Measurements from ENCODE around the gene PDE4B.
A peak's percentile ranks its signal among the peaks of the same experiment; 100 is the strongest.
"Not testable (repeated sequence)": the region's sequence is repeated elsewhere in the genome, so short reads cannot be mapped to it uniquely, and the experiment has no call there.

PDE4B gene

GRCh38 chr1:65958561-65959350 is 166.1 kb downstream of the PDE4B start:
- peak in 2 of 4 experiments; percentile 3 to 10 for DNase-seq

DNA sequence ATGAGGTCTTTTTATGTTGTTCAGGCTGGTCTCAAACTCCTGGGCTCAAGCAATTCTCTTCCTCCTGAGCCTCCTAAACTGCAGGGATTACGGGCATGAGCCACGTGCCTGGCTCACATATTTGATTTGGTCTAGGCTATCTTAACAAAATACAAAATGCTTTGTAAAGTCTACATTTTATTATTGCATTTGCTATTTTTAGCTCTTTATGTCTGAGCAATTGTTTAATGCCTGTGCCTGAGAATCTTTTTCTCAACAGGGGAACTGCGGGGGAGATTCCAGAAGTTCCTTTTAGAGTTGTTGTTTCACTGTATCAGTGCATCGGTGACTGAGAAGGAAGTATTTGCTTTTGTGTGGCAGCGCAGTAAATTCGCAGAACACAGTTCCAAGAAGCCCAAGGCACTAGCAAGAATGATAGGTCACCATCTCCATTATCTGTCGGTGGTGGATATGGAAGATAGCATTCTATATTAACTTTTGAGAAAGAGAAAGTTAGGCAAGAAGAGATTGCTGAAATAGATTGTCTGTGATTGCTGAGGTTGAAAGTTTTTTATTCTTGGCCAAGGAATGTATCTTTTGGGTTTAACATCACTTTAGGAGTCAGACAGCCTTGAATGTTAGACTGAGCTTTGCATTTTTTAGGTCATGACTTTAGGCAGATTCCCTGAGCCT is 167.3 kb downstream of the PDE4B start:
- DNase-seq = no peak

DNA sequence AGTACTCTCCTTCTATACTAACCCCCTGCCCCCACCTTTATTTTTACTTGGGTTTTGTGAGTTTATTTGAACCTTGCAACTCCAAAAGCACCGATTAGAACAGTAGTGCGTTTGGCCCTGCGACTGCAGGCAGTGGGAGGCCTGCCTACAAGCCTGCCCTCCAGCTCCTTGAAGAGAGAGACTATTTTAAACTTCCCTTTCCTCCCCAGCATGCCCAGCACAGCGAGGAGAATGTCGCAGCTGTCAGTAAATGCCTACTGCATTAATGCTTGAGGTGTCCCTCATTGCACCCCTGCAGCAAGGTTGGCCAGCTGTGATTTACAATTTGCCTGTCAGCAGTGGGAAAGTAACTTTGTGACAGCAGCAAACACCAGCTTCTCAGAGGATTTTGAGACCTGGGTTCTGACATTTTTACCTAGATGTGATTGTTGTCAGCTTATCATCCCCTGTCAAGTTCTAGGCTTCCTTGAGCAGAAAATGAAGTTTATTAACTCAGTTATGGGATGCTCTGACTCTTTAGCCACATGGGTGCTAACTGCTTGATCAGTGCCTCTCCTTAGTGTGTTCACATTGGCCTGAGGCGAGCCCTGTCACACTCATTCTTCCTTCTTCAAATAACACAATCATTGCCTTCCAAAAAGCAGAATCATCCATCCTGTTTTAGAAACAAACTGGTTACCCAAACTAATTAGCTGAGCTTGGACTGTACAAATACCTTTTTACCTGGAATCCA is 170.6 kb downstream of the PDE4B start:
- DNase-seq = no peak

GRCh38 chr1:65964123-65964522 is 171.4 kb downstream of the PDE4B start:
- DNase-seq = no peak

DNA sequence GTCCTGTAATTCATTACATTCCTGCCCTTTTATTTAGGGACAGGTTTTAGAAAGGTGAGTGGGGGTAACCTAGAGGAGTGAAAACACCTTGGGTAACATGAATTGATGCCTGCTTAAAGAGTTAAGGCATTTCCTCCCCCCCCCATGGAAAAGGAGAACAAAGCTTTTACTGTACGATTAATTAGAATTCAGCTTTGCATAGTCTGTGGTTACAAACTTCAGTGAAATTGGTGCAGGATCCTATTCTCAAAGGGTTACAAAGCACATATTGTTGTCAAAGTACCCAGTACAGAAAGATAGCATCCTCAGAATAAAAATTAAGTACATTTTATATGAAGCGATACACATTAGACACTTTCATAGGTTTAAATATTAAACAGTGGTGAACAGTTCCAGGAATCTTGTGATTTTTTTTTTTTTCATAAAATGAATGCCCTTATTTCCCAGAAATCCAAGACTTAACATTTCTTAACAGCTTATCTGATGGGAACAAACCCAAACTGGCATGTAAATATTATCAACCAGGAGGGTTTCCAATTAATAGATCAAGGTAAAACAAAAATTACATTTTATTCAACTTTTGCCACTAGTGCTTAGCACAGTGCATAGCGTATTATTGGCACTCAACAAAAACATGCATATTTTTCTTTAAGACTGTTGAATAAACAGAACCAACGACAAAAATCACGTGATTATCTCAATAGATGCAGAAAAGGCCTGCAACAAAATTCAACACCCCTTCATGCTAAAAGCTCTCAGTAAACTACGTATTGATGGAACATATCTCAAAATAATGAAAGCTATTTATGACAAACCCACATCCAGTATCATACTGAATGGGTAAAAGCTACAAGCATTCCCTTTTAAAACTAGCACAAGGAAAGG is 172.7 kb downstream of the PDE4B start:
- DNase-seq = no peak

- not testable (repeated sequence) for DNase-seq
These were observed 174.8 kb downstream of the PDE4B start for GRCh38 chr1:65967492-65967891.

DNA sequence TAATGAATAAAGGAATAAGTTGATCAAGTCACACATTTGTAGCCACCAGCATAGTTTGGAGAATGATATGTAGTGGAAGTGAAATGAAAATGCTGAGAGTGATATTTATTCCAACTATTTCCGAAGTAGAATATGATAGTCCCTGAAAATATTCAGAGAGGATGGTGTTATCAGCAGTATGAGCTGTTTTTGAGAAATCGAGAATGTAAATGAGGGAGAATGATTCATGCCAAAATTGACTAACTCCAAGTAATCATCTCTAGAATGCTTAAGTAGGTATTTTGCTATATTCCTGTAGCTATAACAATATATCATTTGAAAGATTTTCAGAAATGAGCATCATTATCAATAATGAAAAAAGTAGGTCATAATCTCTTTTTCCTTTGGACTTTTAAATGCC is 178.9 kb downstream of the PDE4B start:
- DNase-seq = no peak

GRCh38 chr1:65975708-65976107 is 183.0 kb downstream of the PDE4B start:
- DNase-seq = no peak

DNA sequence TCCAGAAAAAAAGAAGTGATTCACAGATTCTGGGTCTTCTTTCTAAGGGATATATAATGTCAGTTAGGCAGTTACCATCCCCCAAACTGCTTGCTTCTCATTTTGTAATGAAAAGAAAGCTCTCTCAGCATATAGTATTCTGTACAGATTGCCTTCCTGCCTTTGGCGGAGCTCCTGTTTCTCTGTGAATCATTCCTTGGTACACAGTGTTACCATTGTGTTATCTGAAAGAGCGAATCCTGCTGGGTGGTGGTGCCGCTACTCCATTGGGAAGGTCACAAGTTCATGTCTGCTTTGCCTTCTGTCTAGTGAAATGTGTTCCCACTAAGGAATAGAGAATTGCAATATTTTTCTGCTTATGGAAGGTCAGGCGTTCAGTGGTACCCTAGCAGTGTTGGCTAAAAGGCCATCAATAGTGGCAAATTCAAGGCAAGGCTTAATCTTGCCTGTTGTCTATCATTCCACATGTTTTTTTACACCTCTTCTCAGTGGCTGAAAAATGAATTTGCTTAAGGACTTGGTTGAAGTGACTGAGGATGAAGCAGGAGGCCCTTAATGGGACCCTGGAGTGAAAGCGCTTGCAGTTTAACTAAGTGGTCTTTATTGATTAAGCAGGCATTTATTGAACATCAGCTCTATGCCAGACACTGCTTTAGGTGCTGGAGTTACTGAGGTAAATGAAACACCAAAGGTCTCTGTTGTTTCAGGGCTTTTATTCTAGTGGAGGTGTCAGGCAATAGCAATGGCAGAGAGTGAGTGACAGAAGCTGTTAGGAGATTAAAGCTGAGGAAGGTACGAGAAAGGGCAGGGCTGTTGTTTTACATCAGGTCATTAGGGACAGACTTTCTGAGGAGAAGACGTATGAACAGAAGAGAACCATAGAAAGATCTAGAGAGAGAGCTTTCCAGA is 186.7 kb downstream of the PDE4B start:
- no peak for DNase-seq

DNA sequence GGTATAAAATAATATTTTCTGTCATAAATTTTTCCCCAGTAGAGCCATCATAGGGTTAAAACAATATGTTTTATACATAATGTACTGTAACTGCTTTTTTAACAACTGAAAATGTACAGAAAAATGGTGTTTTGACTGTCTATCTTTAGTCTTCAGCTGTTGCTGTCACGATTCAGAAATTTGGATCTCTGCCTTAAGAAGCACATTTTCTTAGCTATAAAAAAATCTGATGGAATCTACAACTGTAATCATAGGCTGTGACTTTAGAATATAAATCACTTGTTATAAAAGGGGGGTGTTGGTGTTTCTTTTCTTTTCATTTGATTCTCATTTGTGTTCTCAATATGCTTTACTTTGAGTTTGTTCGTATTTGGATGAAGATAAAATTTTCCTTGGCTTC is 187.5 kb downstream of the PDE4B start:
- DNase-seq = no peak

- DNase-seq = no peak
These were observed 190.8 kb downstream of the PDE4B start for GRCh38 chr1:65983500-65983899.

- DNase-seq = no peak
These were observed 192.8 kb downstream of the PDE4B start for GRCh38 chr1:65985393-65986066.

DNA sequence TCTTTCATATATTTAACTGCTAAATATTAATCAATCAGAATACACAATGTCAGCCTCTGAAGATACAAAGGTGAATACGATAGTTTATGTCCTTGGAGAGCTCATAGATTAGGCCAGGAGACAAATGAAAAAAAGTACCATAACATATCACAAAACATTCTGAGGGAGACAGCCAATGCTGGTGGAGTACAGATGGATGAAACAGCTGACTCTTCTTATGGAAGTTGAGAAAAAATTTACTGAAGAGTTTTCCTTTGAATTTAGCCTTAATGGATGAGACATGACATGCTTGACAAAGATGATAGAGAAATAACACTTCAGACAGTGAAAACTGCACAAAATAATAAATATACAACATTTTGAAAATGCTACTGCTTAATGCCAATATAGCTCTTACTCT is 193.5 kb downstream of the PDE4B start:
- DNase-seq = no peak

DNA sequence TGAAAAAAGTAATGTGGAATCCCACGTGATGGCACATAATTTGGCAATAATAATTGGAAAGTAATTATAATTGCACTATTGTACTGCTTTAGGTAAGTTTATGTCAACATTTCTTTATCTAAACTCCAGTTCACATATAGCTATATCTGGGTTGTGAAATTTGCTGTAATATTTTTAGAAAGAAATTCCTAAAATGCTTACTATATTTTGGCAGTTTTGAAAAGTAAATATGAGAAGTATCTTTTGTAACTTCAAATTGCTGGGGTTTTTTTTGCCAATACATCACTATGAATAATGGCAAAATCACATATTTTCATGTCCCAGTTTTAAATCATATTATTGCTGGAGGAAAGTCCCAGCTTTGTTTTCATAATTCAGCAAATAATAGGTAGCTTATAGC is 197.5 kb downstream of the PDE4B start:
- DNase-seq = no peak

DNA sequence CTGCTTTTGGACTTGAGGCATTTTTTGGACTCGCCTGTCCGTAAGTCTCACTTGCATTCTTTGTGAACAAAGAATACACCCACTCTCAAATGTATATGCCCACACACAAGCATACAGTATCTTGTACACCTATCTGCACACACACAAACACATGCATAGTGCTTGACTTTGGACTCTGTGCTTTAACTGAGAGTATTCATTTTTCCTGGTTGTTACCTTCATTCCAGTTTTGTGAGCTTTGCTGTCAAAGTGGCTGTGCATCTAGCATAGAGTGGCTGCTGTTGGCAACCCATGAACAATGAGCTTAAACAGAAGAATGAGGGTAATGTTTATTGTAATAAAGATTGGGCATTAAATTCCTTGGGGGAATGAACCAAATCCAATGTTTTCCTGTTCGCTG is 199.0 kb downstream of the PDE4B start:
- no peak for DNase-seq

DNA sequence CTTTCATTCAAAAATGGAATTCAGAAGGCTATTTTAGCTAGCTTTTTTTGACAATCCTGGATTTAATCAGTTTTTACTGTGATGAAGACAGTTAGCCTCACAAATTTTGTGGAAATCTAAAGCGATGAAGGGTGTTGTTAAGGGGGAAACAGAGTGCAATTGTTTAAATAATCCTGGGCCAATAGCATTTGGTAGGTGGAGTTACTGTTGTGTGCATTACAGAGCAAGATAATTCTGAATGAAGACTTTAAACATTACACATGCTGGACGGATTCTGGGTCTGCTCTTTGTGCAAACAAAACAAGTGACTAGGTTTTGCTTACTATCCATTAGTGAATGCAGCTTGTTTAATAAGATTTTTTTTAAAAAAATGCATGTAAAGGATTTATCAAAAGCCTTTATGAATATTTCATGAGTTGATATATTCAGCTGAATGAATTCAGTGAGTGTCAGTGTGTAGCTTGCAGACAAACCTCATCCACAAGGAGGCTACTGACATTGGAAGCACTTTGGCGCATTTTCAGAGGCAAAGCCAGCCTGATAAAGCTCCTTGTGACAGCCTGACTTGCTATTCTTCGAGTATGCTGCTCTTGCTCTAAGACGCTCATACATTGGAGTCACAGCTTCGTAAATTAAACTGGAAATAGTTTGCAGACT is 199.6 kb downstream of the PDE4B start:
- no peak for DNase-seq

DNA sequence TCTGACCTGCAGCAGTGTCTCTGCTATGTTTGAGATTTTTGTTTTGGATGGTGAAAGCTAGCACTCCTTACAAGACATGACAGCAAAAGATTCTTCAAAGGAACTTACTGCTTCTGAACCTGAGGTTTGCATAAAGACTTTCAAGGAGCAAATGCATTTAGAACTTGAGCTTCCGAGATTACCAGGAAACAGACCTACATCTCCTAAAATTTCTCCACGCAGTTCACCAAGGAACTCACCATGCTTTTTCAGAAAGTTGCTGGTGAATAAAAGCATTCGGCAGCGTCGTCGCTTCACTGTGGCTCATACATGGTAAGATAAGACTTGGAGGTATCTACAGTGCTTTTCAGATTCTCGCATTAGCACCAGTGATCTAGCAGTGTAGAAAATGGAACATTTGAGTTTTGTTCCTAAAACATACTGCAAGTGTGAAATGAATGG is 200.2 kb downstream of the PDE4B start:
- no peak for DNase-seq

DNA sequence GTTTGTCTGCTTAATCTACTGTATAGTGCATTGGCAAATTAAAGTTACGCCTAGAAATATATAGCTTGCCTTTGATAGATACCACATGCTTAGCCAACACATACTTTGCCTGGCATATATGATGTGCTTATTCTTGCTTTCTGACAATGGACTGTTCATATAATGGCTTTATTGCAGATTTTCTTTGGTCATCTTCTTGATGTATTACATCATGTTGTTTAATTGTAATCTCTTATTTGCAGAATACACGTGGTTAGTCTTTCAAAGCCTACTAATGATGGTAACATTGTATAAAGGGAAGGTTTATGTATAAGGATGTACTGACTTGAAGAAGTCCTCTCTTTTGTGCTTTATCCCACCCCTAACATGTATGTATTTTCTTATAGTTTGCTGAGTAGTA is 201.5 kb downstream of the PDE4B start:
- DNase-seq = no peak

- no peak for DNase-seq
These were observed 202.6 kb downstream of the PDE4B start for GRCh38 chr1:65995336-65995735.

DNA sequence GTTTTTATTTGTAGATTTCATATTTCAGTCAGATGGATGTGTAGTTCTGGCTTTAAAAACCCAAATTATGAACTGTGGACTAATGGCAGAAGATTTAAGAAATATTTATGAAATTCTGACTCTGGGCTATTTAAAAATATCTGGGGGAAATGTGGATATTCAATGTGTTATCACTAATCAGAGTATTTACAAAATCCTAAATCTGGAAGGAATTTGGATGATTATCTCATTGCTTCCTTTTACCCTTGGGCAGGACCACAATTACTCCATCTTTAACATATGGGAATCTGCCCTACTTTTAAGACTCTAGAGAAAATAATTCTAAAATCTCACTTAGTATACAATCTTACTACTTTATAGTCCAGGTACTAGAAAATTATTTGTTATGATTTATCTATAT is 203.2 kb downstream of the PDE4B start:
- no peak for DNase-seq

GRCh38 chr1:65997693-65998092 is 205.0 kb downstream of the PDE4B start:
- DNase-seq = no peak

Measured in activated CD4-positive, CD25-positive, alpha-beta regulatory T cell (primary cell).